ENCODE results near the gene WBP2.
"Not testable (repeated sequence)": the region's sequence is repeated elsewhere in the genome, so short reads cannot be mapped to it uniquely, and the experiment has no call there.

WBP2 gene

DNA sequence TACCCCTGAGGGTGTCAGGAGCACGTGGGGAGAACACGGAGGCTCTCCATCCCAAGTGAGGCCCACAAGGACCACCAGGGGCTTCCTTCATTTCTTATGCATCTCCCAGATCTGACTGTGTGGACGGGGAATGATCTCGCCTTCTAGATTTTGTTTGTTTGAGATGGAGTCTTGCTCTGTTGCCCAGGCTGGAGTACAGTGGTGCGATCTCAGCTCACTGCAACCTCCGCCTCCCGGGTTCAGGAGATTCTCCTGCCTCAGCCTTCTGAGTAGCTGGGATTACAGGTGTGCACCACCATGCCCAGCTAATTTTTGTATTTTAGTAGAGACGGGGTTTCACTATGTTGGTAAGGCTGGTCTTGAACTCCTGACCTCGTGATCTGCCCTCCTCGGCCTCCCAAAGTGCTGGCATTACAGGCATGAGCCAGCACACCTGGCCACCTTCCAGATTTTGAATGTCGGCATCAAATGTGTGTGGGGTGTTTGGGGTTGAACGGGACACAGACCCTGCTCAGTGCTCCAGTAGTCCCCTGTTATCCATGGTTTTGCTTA lies 13.7 kb upstream of the WBP2 start:
- not testable (repeated sequence) for DNase-seq (ENCODE audit: low read depth in 2 of 2)

DNA sequence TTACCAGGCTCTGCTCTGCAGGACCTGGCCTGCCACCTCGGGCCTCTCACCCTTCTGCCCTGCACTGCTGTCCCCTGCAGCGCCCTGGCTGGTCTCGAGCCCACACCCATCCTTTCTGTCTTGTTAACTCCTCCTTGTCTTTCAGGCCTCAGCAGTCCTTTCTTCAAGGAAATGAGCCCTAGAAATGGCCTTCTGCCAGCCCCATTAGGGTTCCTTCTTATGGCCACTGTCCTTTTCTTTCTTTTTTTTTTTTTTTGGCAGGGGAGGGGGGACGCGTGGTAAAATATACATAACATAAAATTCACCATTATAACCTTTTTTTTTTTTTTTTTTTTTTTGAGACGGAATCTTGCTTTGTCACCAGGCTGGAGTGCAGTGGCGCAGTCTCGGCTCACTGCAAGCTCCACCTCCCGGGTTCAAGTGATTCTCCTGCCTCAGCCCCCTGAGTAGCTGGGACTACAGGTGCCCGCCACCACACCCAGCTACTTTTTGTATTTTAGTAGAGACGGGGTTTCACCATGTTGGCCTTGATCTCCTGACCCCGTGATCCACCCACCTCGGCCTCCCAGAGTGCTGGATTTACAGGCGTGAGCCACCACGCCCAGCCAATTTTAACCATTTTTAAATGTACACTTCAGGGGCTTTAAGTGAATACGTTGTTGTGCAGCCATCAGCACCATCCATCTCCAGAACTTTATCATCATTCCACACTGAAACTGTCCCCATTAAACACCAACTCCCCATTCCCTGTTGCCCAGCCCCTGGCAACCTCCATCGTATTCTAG lies 10.5 kb upstream of the WBP2 start:
- not testable (repeated sequence) for DNase-seq (ENCODE audit: low read depth in 2 of 2)

DNA sequence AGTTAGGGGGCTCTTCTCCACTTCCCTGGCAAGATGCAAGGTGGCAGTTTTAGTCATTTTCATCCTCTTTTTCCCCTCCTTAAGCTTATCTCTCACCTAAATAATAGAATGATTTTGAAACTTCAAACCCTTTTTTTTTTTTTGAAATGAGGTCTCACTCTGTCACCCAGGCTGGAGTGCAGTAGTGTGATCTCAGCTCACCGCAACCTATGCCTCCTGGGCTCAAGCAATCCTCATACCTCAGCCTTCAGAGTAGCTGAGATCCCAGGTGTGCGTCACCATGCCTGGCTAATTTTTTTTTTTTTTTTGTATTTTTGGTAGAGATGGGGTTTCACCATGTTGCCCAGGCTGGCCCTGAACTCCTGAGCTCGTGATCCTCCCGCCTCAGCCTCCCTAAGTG lies 9.8 kb upstream of the WBP2 start:
- not testable (repeated sequence) for DNase-seq (ENCODE audit: low read depth in 2 of 2)

DNA sequence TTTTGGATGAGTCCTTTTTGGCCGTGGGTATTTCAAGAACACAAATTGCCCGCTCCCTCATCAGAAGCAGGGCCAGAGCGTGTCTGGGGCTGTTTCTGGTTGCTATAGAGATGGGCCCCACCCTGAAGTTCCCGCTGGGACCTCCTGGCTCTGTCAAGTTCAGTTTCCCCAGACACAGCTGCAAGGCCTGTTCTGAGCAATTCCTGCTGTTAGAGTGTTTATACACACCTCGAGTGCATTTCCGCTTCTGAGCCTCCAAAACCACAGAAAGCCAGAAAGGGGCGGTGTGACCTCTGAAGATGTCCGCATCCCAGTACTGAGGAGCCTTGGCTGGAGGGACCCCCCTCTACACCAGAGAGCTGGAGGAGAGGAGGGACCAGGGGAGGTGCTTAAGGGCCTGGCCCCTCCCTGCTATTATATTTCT lies 9.3 kb upstream of the WBP2 start:
- no peak for DNase-seq (ENCODE audit: low read depth in 2 of 2)

DNA sequence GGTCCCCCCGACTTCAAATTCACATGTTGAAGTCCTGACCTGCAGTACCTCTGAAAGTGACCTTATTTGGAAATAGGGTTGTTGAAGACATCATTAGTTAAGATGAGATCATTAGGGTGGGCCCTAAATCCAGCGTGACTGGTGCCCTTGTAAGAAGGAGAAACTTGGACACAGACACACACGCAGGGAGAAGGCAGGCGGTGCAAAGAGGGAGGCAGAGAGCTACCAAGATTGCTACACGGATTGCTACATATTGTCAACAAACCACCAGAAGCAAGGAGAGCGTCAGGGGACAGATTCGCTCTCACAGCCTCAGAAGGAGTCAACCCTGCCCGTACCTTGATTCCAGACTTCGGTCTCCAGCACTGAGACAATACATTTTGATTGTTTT lies 6.8 kb upstream of the WBP2 start:
- DNase-seq (ENCODE audit: low read depth in 2 of 2) = no peak

DNA sequence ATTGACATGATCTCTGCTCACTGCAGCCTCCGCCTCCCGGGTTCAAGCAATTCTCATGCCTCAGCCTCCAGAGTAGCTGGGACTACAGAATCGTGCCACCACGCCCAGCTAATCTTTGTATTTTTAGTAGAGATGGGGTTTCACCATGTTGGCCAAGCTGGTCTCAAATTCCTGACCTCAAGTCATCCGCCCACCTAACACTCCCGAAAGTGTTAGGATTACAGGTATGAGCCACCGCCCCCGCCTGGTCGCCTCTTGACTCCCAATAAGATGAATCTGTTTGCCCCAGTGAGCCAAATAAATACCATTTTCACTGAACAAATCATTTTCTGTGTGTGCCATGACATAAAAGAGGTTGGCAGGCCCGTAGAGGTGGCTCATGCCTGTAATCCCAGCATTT lies 4.2 kb upstream of the WBP2 start:
- not testable (repeated sequence) for DNase-seq (ENCODE audit: low read depth in 2 of 2)

DNA sequence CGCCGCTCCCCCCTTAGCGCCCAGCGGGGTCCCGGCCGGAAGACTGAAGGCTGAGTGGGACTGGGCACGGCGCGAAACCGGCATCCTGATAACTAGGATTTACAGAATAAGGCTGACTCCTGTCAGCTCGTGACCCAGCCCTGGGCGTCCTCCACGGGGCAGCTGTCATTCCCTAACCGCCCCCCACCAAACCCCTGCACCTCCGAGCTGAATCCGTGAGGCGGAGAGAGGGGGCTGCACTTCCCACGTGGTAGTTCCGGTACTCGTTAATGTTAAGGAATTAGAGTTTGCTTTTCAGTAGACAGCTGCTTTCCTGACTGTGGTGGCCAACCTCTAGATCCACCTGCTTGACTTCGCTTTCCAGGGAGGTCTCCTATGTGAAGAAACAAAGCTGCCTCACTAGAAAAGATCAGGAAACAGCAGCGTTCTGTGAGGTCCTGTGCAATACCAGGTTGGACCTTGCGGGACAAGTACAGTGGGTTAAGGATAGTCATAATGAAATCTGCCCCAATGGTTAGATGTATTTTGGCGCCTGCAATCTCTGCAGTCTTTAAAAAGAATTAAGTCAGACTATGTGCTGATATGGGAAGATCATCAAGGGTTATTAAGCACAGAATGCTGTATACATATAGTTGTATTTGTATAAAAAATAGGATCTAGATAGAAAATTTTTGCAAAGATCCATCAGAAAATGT lies 1.1 kb upstream of the WBP2 start:
- DNase-seq (ENCODE audit: low read depth in 2 of 2) = no peak

DNA sequence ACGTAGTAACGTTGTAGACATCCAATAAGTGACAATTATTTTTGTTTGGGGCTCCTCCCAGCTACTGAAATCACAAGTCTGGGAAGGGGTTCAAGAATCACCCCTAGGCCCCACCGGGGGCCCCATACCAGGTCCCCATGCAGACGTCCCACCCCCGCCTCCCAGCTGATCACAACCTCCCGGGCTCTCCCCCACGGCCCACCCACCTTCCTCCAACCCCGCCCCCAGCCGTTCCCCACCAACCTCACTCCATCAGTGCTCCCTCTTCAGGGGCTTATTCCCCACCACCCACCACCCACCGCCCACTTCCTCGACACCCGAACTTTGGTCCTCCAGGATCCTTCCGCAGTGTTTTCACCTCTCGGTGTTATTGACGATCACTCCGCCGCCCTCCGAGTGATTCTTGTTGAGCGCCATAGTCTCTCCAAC lies 240 bp downstream of the WBP2 start:
- no peak for DNase-seq (ENCODE audit: low read depth in 2 of 2)

DNA sequence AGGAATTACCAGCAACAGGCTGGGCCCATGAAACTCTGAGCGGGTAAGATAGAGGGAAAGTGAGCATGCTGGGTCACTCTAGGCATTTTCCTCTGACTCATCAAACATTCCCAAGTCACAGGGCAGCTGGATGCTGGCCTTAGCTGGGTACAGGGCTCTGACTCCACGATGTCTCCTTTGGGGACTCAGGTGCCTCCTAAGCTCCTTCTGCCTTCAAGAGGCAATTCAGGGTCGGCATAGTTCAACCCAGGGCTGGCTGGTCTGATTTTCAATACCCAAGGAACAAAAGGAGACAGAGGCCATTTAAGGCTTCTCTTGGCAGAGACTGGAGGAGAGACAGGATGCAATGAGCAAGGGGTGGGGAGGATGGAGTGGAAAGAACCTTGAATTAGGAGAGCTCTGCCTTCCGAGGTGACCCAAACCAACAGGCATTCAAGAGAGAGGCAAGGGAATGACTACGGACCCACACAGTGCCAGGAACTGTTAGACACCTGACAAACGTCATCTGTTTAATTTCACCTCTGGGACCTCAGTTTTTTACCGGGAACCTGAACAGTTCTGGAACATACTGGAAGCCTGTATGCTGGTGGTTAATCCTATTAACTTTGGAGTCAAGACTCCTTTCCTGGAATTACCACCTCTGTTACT lies 910 bp downstream of the WBP2 start:
- DNase-seq (ENCODE audit: low read depth in 2 of 2) = no peak

DNA sequence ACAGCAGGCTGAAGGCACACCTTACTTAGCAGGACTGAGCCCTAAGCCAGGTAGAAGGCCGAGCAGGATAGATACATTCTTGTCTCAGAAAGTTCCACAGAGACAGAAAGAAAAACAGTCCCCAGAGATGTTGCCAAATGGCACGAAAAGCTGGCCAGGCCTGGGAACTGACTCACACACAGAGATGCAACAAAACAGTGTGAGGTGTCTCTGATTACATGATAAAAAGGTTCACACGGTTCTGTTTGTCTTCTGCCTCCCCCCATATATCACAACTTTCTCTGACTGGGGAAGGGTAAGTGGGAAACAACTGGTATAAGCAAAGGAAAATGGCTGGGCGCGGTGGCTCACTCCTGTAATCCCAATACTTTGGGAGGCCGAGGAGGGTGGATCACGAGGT lies 1.7 kb downstream of the WBP2 start:
- DNase-seq (ENCODE audit: low read depth in 2 of 2) = no peak

DNA sequence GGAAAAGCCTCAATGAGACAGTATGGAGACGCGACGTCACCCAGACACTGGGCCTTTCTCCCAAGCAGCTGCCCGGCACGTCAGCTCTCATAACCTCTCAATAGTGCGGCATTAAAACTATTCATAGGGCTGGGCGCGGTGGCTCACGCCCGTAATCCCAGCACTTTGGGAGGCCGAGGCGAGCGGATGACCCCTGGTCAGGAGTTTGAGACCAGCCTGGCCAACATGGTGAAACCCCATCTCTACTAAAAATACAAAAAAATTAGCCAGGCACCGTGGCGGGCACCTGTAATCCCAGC lies 3.5 kb downstream of the WBP2 start:
- not testable (repeated sequence) for DNase-seq (ENCODE audit: low read depth in 2 of 2)

DNA sequence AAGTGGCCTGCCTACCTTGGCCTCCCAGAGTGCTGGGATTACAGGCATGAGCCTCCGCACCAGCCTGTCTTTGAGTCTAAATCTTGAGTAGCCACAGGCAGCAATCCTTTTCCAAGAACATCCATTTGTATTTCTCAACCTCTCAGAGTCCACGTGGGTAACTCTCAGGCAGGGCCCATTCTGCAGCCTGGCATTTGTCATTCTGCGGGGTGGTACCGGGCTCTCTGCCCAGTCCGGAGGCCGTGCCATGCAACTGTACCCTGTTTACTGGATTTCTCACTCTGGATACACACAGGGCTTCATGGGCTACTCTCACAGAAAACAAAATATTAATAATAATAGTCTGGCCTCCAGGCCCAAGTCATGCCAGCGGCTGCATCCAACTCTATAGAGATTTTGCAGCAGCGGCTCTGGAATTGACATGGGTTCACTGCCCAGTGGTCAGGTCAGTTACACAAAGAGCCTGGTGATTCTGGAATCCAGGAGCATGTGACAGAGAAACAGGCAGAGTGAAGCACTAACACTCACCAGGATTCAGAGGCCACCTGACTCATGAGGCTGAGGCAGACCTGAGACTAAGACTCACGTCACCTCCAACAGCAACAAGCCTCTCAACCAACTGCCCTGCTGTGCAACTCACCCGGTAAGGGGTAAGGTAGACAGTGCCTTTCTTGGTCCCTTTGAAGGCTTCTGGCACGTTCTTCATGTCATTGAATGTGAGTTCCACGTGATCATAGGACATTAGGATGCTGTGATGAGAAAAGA lies 4.0 kb downstream of the WBP2 start:
- no peak for DNase-seq (ENCODE audit: low read depth in 2 of 2)

DNA sequence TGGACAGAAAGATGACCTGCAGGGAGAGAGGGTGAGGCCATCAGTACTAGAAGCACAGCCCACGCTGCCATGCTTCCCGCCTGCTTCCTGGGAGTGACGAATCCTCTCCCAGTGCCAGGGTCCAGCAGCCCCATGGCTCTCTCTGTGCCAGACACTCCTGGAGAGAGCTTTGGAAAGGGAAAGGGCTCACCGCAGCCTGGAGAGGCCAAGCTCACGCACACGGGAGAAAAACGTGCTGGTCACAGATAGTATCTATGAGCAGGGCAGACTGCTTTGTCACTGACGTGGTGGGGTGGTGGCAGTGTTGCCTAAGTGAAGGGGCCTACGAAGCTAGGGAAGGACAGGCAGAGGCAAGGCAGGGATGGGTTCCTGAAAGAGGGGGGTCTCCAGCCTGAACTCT lies 5.4 kb downstream of the WBP2 start:
- DNase-seq (ENCODE audit: low read depth in 2 of 2) = no peak

DNA sequence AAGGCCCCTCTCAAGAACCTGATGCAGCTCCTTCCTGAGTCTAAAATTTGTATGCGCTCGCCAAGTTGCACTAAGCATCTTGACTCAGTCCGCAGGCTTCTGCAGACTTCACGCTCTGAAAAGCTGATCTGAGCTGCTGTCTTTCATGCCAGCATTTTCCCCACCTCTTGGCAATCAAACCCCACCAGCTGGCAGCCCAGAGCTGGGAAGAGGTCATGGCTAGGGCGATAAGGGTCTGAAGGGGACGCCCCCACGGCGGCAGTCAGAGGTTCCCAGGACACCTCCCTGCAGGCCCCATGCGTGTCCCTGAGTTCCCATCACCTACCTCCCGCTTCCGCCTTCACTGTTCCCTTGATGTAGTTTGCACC lies 5.9 kb downstream of the WBP2 start:
- DNase-seq (ENCODE audit: low read depth in 2 of 2) = no peak

DNA sequence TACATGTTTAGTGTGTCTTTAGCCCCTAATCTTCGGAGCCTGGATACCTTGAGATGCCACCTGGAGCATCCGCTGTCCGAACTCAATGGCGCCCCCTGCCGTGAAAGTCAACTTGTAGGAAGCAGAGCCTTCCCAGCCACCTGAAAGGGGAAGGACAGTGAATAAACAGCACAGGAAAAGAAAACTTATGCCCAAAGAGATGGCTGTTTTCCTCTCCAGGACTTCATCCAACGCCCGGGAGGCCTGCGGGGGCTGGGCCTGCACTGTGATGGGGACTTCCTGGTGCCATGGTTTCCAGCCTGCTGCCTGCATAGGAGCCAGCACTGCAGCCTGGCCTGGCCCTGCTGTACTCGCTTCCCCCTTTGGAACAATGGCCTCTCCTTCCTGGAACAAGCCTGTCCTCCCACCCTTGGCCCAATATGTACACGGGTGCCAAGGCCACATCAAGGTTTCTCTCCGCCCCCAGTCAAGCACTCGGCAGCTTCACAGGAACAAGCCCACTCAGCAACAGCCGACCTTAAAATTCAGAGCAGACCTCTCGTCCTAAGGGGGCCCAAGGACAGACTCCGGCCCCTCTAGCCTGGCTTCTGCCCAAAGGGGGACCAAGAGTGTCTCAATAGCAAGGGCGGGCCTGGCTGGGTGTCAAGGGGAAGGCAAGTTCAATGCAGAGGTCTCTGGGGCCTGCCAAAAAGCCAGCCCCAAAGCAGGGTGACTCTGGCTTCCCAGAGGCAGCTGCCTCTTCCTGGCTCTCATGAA lies 6.4 kb downstream of the WBP2 start:
- peak; percentile 51 to 53 for DNase-seq (ENCODE audit: low read depth in 2 of 2)

DNA sequence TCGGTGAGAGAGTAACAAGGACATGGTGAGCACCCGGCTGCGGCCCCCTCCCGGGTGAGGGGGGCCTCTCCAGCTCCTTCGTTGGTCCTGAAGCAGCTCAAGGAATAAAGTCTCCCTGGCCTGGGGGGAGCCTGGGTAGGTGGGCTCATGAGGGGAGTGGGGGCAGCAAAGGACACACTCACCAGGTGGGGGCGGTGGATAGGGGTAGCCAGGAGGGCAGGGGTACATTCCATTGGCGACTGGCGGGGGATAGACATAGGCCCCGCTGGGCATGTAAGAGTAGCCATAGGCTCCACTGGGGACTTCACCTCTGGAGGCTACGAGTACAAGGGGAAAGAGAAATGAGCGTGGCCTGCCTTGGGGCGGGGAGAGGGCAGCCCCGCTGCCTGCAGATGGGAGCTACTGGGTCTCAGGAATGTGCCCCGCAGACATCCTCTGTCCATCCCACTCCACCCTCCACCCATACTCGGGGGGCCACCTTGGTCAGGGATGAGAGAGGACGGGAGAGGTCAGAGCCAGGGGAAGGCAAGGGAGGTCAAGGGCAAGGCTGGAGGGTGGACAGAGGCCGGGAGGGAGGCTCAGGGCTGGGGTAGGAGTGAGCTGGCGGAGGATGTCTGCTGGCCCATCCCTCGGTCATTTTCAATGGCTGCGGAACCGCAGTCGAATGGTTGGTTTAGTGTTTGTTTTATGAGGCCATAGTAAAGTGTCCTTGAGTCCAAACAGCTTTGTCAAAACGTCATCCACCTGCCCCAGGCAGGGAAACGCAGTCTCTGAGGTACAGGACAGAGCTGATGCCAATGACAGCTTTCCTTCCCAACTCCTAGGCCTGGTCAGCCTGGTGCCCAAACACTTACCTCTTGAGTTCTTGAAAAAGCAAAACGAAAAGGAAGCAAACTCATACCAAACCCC lies 7.3 kb downstream of the WBP2 start:
- no peak for DNase-seq (ENCODE audit: low read depth in 2 of 2)

DNA sequence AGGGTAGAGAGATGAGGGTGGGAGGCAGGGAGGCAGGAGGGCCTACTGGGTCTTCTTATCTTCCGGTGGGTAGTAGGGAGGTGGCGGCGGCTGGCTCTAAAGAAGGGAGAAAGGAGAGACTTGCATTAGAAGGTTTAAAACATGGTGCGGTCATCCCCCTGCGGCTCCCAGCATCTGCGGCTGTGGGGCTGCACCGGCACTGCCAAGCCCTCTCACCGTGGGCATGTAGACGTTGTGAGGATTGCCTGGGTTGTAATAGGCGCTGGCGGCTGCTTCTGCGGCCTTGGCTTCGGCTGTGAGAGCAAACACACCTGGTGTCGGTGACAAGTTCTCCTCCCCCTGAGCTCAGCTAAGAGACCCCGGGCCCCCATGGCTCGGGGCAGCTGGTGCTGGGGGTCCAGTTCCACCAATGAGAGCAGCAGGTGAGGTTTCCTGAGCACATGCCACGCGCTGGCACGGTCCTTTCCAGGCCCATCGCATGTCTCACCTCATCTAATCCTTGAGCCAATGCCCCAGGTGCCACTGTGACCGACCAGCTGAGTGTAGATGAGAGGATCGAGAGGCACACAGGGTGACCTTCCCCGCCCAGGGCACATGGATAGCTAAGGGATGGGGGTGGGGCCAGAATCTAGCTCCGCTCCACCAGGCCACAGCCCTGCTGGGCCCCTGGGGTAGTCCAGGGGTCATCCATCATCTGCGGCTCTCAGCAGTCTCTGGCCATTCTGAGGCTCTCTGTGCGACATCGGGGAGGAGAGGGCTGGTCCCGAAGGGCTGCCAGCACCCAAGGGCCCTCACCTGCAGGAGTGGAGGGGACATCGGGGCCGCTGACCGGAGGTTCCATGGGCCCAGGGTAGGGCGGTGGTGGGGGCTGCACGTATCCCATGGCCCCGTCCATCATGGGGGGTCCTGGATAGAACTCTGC lies 8.2 kb downstream of the WBP2 start:
- no peak for DNase-seq (ENCODE audit: low read depth in 2 of 2)

DNA sequence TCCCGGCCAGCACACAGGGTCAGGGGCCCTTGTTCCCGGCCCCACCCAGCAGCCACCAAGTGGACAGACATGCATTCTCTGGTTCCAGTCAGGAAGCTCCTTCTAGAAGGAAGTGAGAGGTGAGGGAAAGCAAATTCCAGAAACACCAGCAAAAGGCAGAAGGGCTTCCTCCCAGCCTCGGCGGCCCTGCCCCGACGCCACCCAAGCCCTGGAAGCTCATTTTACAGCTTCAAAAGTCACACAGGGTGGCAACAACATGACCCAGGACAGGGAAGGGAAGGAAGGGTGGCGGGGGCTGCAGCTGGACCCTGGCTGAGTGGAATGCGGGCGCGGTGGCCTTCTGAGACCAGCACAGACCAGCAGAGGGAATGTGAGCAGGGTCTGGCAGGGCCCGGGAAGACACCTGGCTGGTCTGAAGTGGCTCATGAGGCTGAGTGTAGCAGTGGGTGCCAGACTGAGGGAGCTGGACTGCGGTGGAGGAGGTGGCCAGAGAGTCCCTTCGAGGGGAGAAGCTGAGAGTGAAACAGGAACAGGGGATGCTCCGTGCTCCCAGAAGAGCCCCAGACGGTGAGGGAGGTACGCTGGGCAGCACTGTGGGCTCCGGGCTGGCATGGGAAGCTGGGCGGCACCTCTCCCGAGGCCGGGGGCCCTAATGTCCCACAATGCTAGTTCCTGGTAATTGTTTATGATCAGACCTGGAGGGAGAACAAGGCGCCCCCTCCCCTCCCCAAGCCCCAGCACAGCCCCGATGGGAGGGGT lies 9.0 kb downstream of the WBP2 start:
- DNase-seq (ENCODE audit: low read depth in 2 of 2) = no peak
